Spleen (tissue), 11 donors: ENCODE data around the gene MYO16. TPM values are rescaled to one million over a fixed set of nuclear protein-coding genes. Genes with fewer than 3 reads are reported as not detected.

Experiments used
- DNase-seq: peaks from one replicate; pipeline ENCODE4 v3.0.0-alpha.2; 2020
- H3K27ac ChIP-seq, 8 donors: fragments of 200-600 bp; sonication (generic) in 7 of 8; 1 replicate in 4 of 8; 2 replicates in 4 of 8; pipeline versions ENCODE4 v1.5.0 to v1.8.0; 2016 to 2021; ENCODE audit warnings: inconsistent platforms in 4 of 8, mild to moderate bottlenecking in 4 of 8, moderate library complexity in 1 of 8
- H3K27me3 ChIP-seq, 7 donors: fragments of 200-600 bp; sonication (generic) in 6 of 7; replicated peaks in 1 of 7; 1 replicate in 4 of 7; 2 replicates in 3 of 7; pipeline versions ENCODE4 v1.5.0 to v1.8.0; 2016 to 2021; ENCODE audit warnings: inconsistent platforms in 3 of 7, mild to moderate bottlenecking in 1 of 7
- H3K36me3 ChIP-seq, 6 donors: fragments of 200-600 bp; sonication (generic) in 5 of 6; 1 replicate in 4 of 6; 2 replicates in 2 of 6; pipeline versions ENCODE4 v1.5.0 to v1.8.0; 2016 to 2021; ENCODE audit warnings: inconsistent platforms in 2 of 6
- H3K4me1 ChIP-seq, 6 donors: fragments of 200-600 bp; sonication (generic) in 5 of 6; 1 replicate in 3 of 6; 2 replicates in 3 of 6; pipeline versions ENCODE4 v1.5.0 to v1.8.0; 2016 to 2021; ENCODE audit warnings: inconsistent platforms in 3 of 6
- H3K4me3 ChIP-seq, 8 donors: fragments of 200-600 bp; sonication (generic) in 7 of 8; 1 replicate in 4 of 8; 2 replicates in 4 of 8; pipeline versions ENCODE4 v1.5.0 to v1.8.0; 2016 to 2021; ENCODE audit warnings: inconsistent platforms in 4 of 8, mild to moderate bottlenecking in 4 of 8, moderate library complexity in 2 of 8
- H3K9me3 ChIP-seq, 8 donors: fragments of 200-600 bp; sonication (generic) in 7 of 8; 1 replicate in 4 of 8; 2 replicates in 4 of 8; pipeline versions ENCODE4 v1.5.0 to v1.8.0; 2016 to 2021; ENCODE audit warnings: inconsistent platforms in 4 of 8
- CTCF ChIP-seq, 11 experiments: fragments of 200-600 bp in 7 of 11; fragments of 450-650 bp in 4 of 11; sonication (generic) in 4 of 11; IDR thresholded peaks in 8 of 11; conservative IDR thresholded peaks in 3 of 11; 1 replicate in 7 of 11; 2 replicates in 4 of 11; pipeline versions ENCODE4 v1.4.0 to v1.8.0; 2016 to 2021; ENCODE audit warnings: antibody characterized with exemption in 11 of 11, inconsistent platforms in 4 of 11, mild to moderate bottlenecking in 1 of 11
- POLR2A ChIP-seq, 3 donors: fragments of 450-650 bp; IDR thresholded peaks; one replicate each; pipeline ENCODE4 v1.5.1; 2017; ENCODE audit warnings: antibody characterized with exemption in 3 of 3, mild to moderate bottlenecking in 1 of 3
- POLR2AphosphoS5 ChIP-seq, 3 donors: sonication (generic); formaldehyde crosslinking; IDR thresholded peaks; one replicate each; pipeline ENCODE4 v1.5.1; 2017; ENCODE audit warnings: antibody characterized with exemption in 3 of 3
- WGBS, 5 donors: extraction: QIAGEN DNeasy Blood & Tissue Kit in 3 of 5; methylation state at CpG; one replicate each; pipeline versions ENCODE4 v1.1.5 to v1.1.7; 2013 to 2018; 5-methylcytosine and 5-hydroxymethylcytosine counted together
- intact Hi-C: fragments of 100-400 bp; cut with DNase I; formaldehyde crosslinking; loops from one replicate; pipeline ENCODE4 v1.15.0; 2023; ENCODE audit warnings: low total_unique reads
- polyA plus RNA-seq, 3 donors: library from polyadenylated mRNA; stranded (reverse); fragments of 200-250 nt; gene quantifications; one replicate each; pipeline ENCODE4 v1.2.1, GENCODE V29; 2013
- total RNA-seq, 7 donors: library from RNA; depleted of rRNA in 3 of 7; stranded (reverse); fragments of >200 nt in 3 of 7; fragmentation: NEBNext Ultra II Directional in 4 of 7; extraction: Animal tissue kit (Norgen Biotek cat#: 25700) in 4 of 7; gene quantifications; one replicate each; pipeline versions ENCODE4 v1.1.0 to v1.2.1, GENCODE V29; 2016 to 2021
- donor health status: healthy with polysubstance abuse.
- donor health status: DM: no; HTN: no; CAD: no; lungs with moderate emphysema.
- donor health status: DM: no; HTN: no; CAD: no.
- donor health status: Bipolar disorder and iron deficiency.
- donor health status: healthy.
- donor health status: DM: no; HTN: no; CAD: no.
- donor health status: DM: yes; HTN: yes; CAD: no.

The MYO16 gene
- total and polyA plus RNA-seq, 10 donors = 0.03 to 0.51 (median 0.26) TPM; not detected in 1

- Histone ChIP-seq H3K27ac (no peak overlapping the region), H3K9me3 (no peaks in the 10 kb centered on the region), H3K27me3 (no peaks in the 10 kb centered on the region), H3K36me3 (no peaks in the 10 kb centered on the region), H3K4me3 (no peak overlapping the region), H3K4me1 (no peaks in the 10 kb centered on the region)
- no peak for DNase-seq
- intact Hi-C loops = no loop called here
- TF ChIP-seq CTCF (IDR thresholded peaks at IDR 0.05 in 8 of 11, conservative IDR thresholded peaks at IDR 0.05 in 3 of 11) = no peak
- TF ChIP-seq POLR2A (IDR thresholded peaks at IDR 0.05) = no peak
- TF ChIP-seq POLR2AphosphoS5 (IDR thresholded peaks at IDR 0.05) = no peak
- 73 to 89% (median 83%) methylated on average over 1 of the region's 1 CpG for WGBS, 5 donors
Measured at GRCh38 chr13:109111141-109111540, 481.7 kb downstream of the MYO16 start.

GRCh38 chr13:109113427-109113826 lies 484.0 kb downstream of the MYO16 start:
- intact Hi-C loops = no loop called here
- H3K27ac ChIP-seq = no peak overlapping the region
- H3K36me3 ChIP-seq = no peaks in the 10 kb centered on the region
- WGBS, 5 donors = 53 to 68% (median 58%) methylated on average over 3 of the region's 3 CpGs
- no peak overlapping the region for H3K4me3 ChIP-seq
- no peak for TF ChIP-seq POLR2AphosphoS5 (IDR thresholded peaks at IDR 0.05)
- no peak for TF ChIP-seq POLR2A (IDR thresholded peaks at IDR 0.05)
- no peak for TF ChIP-seq CTCF (IDR thresholded peaks at IDR 0.05 in 8 of 11, conservative IDR thresholded peaks at IDR 0.05 in 3 of 11)
- no peaks in the 10 kb centered on the region for H3K9me3 ChIP-seq
- no peaks in the 10 kb centered on the region for H3K27me3 ChIP-seq
- no peak for DNase-seq
- no peaks in the 10 kb centered on the region for H3K4me1 ChIP-seq

- WGBS, 5 donors = 87 to 93% (median 90%) methylated on average over 5 of the region's 5 CpGs
- no peak for TF ChIP-seq POLR2A (IDR thresholded peaks at IDR 0.05)
- no peak for TF ChIP-seq POLR2AphosphoS5 (IDR thresholded peaks at IDR 0.05)
- no peak for TF ChIP-seq CTCF (IDR thresholded peaks at IDR 0.05 in 8 of 11, conservative IDR thresholded peaks at IDR 0.05 in 3 of 11)
- intact Hi-C loops = no loop called here
- Histone ChIP-seq H3K9me3 (no peaks in the 10 kb centered on the region), H3K27ac (no peak overlapping the region), H3K36me3 (no peaks in the 10 kb centered on the region), H3K27me3 (no peaks in the 10 kb centered on the region), H3K4me3 (no peak overlapping the region), H3K4me1 (no peaks in the 10 kb centered on the region)
- no peak for DNase-seq
Measured at GRCh38 chr13:109114162-109114561, 484.8 kb downstream of the MYO16 start.

GRCh38 chr13:109114991-109115390 lies 485.6 kb downstream of the MYO16 start:
- intact Hi-C loops = no loop called here
- Histone ChIP-seq H3K27ac (no peak overlapping the region), H3K27me3 (no peaks in the 10 kb centered on the region), H3K4me1 (no peaks in the 10 kb centered on the region), H3K36me3 (no peaks in the 10 kb centered on the region), H3K4me3 (no peak overlapping the region), H3K9me3 (no peaks in the 10 kb centered on the region)
- TF ChIP-seq POLR2A (IDR thresholded peaks at IDR 0.05) (no peak), POLR2AphosphoS5 (IDR thresholded peaks at IDR 0.05) (no peak), CTCF (IDR thresholded peaks at IDR 0.05 in 8 of 11, conservative IDR thresholded peaks at IDR 0.05 in 3 of 11) (no peak)
- DNase-seq = no peak
- 76 to 90% (median 83%) methylated on average over 2 of the region's 2 CpGs for WGBS, 5 donors
